Dendritic cell treated with granulocyte-macrophage colony-stimulating factor and Interleukin-4, amounts not matched to agents 40 ng/mL and 50 ng/mL, for 4 days (primary cell): ENCODE data around the gene TCIRG1.
A peak's percentile ranks its signal among the peaks of the same experiment; 100 is the strongest.

Experiments
- H3K27ac Mint-ChIP-seq: one replicate; pipeline ENCODE4 v1.8.0; 2022; ENCODE audit warnings: mild to moderate bottlenecking, mixed read lengths
- H3K27me3 Mint-ChIP-seq: one replicate; pipeline ENCODE4 v1.8.0; 2022; ENCODE audit warnings: mild to moderate bottlenecking, mixed read lengths
- H3K36me3 Mint-ChIP-seq: one replicate; pipeline ENCODE4 v1.8.0; 2022; ENCODE audit warnings: low read depth, mixed read lengths
- H3K4me1 Mint-ChIP-seq: one replicate; pipeline ENCODE4 v1.8.0; 2022; ENCODE audit warnings: low read depth, mixed read lengths
- H3K4me3 Mint-ChIP-seq: one replicate; pipeline ENCODE4 v1.8.0; 2022; ENCODE audit warnings: mild to moderate bottlenecking, moderate library complexity, mixed read lengths
- H3K9me3 Mint-ChIP-seq: one replicate; pipeline ENCODE4 v1.8.0; 2022; ENCODE audit warnings: mixed read lengths
- intact Hi-C: fragments of 100-400 bp; cut with micrococcal nuclease; formaldehyde crosslinking; loops from one replicate; pipeline ENCODE4 v1.15.0; 2022

The TCIRG1 gene

GRCh38 chr11:68011051-68011943 is 27.5 kb upstream of the TCIRG1 start:
- intact Hi-C loops, result loop anchor here (2.0 kb wide), 2 partner anchors 14 to 30 kb away; no protein-coding TSS in a partner anchor
- no peaks in the 10 kb centered on the region for H3K9me3 Mint-ChIP-seq
- peaks cover 88% of the 10 kb centered on the region for H3K4me1 Mint-ChIP-seq
- peaks cover 47% of the 10 kb centered on the region for H3K36me3 Mint-ChIP-seq
- H3K4me3 Mint-ChIP-seq, result peak overlapping the region; percentile 87
- H3K27me3 Mint-ChIP-seq, result no peaks in the 10 kb centered on the region
- H3K27ac Mint-ChIP-seq, result peak overlapping the region; percentile 99

GRCh38 chr11:68012044-68012842 is 26.6 kb upstream of the TCIRG1 start:
- Mint-ChIP-seq H3K27ac (peak overlapping the region; percentile 99), H3K36me3 (peaks cover 57% of the 10 kb centered on the region), H3K4me1 (peaks cover 86% of the 10 kb centered on the region), H3K9me3 (no peaks in the 10 kb centered on the region), H3K4me3 (peak overlapping the region; percentile 87), H3K27me3 (no peaks in the 10 kb centered on the region)
- intact Hi-C loops, result no loop called here

- Mint-ChIP-seq H3K4me3 (no peak overlapping the region), H3K27ac (peak overlapping the region; percentile 99), H3K27me3 (no peaks in the 10 kb centered on the region), H3K4me1 (peaks cover 87% of the 10 kb centered on the region), H3K36me3 (peaks cover 65% of the 10 kb centered on the region), H3K9me3 (no peaks in the 10 kb centered on the region)
- intact Hi-C loops, result no loop called here
Measured at GRCh38 chr11:68012843-68013610, 25.8 kb upstream of the TCIRG1 start.

- no peak overlapping the region for H3K4me3 Mint-ChIP-seq
- H3K27me3 Mint-ChIP-seq, result no peaks in the 10 kb centered on the region
- intact Hi-C loops, result no loop called here
- peak overlapping the region; percentile 99 for H3K27ac Mint-ChIP-seq
- H3K4me1 Mint-ChIP-seq, result peaks cover 84% of the 10 kb centered on the region
- peaks cover 71% of the 10 kb centered on the region for H3K36me3 Mint-ChIP-seq
- H3K9me3 Mint-ChIP-seq, result no peaks in the 10 kb centered on the region
Measured at GRCh38 chr11:68013611-68014156, 25.1 kb upstream of the TCIRG1 start.

GRCh38 chr11:68014157-68014946 is 24.5 kb upstream of the TCIRG1 start:
- Mint-ChIP-seq H3K4me1 (peaks cover 77% of the 10 kb centered on the region), H3K36me3 (peaks cover 78% of the 10 kb centered on the region), H3K4me3 (no peak overlapping the region), H3K27me3 (no peaks in the 10 kb centered on the region), H3K27ac (peak overlapping the region; percentile 99), H3K9me3 (no peaks in the 10 kb centered on the region)
- intact Hi-C loops, result no loop called here

GRCh38 chr11:68014947-68015447 is 23.8 kb upstream of the TCIRG1 start:
- H3K27me3 Mint-ChIP-seq, result no peaks in the 10 kb centered on the region
- H3K27ac Mint-ChIP-seq, result peak overlapping the region; percentile 99
- H3K4me1 Mint-ChIP-seq, result peaks cover 71% of the 10 kb centered on the region
- H3K9me3 Mint-ChIP-seq, result no peaks in the 10 kb centered on the region
- intact Hi-C loops, result no loop called here
- H3K4me3 Mint-ChIP-seq, result no peak overlapping the region
- H3K36me3 Mint-ChIP-seq, result peaks cover 84% of the 10 kb centered on the region

- Mint-ChIP-seq H3K9me3 (no peaks in the 10 kb centered on the region), H3K4me1 (peaks cover 70% of the 10 kb centered on the region), H3K36me3 (peaks cover 85% of the 10 kb centered on the region), H3K27ac (no peak overlapping the region), H3K27me3 (no peaks in the 10 kb centered on the region), H3K4me3 (no peak overlapping the region)
- intact Hi-C loops, result no loop called here
Measured at GRCh38 chr11:68015467-68015866, 23.4 kb upstream of the TCIRG1 start.

- H3K9me3 Mint-ChIP-seq, result no peaks in the 10 kb centered on the region
- peak overlapping the region; percentile 7 for H3K27ac Mint-ChIP-seq
- no peaks in the 10 kb centered on the region for H3K27me3 Mint-ChIP-seq
- intact Hi-C loops, result no loop called here
- peaks cover 87% of the 10 kb centered on the region for H3K36me3 Mint-ChIP-seq
- peaks cover 66% of the 10 kb centered on the region for H3K4me1 Mint-ChIP-seq
- H3K4me3 Mint-ChIP-seq, result no peak overlapping the region
Measured at GRCh38 chr11:68016161-68016903, 22.5 kb upstream of the TCIRG1 start.

GRCh38 chr11:68016904-68017817 is 21.7 kb upstream of the TCIRG1 start:
- Mint-ChIP-seq H3K9me3 (no peaks in the 10 kb centered on the region), H3K36me3 (peaks cover 96% of the 10 kb centered on the region), H3K27ac (peak overlapping the region; percentile 7), H3K27me3 (no peaks in the 10 kb centered on the region), H3K4me3 (no peak overlapping the region), H3K4me1 (peaks cover 58% of the 10 kb centered on the region)
- intact Hi-C loops, result no loop called here

GRCh38 chr11:68017980-68018729 is 20.7 kb upstream of the TCIRG1 start:
- no peak overlapping the region for H3K27ac Mint-ChIP-seq
- H3K9me3 Mint-ChIP-seq, result no peaks in the 10 kb centered on the region
- H3K4me3 Mint-ChIP-seq, result no peak overlapping the region
- no peaks in the 10 kb centered on the region for H3K27me3 Mint-ChIP-seq
- peaks cover 48% of the 10 kb centered on the region for H3K4me1 Mint-ChIP-seq
- intact Hi-C loops, result no loop called here
- H3K36me3 Mint-ChIP-seq, result peaks cover 100% of the 10 kb centered on the region

GRCh38 chr11:68018730-68019190 is 20.1 kb upstream of the TCIRG1 start:
- Mint-ChIP-seq H3K27me3 (no peaks in the 10 kb centered on the region), H3K4me1 (peaks cover 42% of the 10 kb centered on the region), H3K36me3 (peaks cover 100% of the 10 kb centered on the region), H3K9me3 (no peaks in the 10 kb centered on the region), H3K27ac (no peak overlapping the region), H3K4me3 (no peak overlapping the region)
- intact Hi-C loops, result no loop called here
